Upper lobe of left lung (tissue), 6 donors: ENCODE results near the gene WASF1. TPM values are rescaled to one million over a fixed set of nuclear protein-coding genes. Genes with fewer than 3 reads are reported as not detected.

Source experiments
- ATAC-seq, 2 donors: fragments of 200-7000 bp; cut with Tn5 transposase; one replicate each; pipeline ENCODE4 v1.9.1; 2022; ENCODE audit warnings: mild to moderate bottlenecking in 2 of 2, moderate library complexity in 2 of 2; ENCODE audit not compliant: low FRiP score in 2 of 2
- DNase-seq, 2 donors: peaks; one replicate each; pipeline ENCODE4 v3.0.0-alpha.2; 2019 to 2020
- H3K27ac ChIP-seq, 4 donors: fragments of 200-600 bp; sonication (generic); one replicate each; pipeline ENCODE4 v1.5.1; 2016 to 2019
- H3K27me3 ChIP-seq, 4 donors: fragments of 200-600 bp; sonication (generic); one replicate each; pipeline ENCODE4 v1.5.1; 2017 to 2019
- H3K36me3 ChIP-seq, 4 donors: fragments of 200-600 bp; sonication (generic); one replicate each; pipeline ENCODE4 v1.5.1; 2016 to 2019
- H3K4me1 ChIP-seq, 4 donors: fragments of 200-600 bp; sonication (generic); one replicate each; pipeline ENCODE4 v1.5.1; 2018 to 2019
- H3K4me3 ChIP-seq, 4 donors: fragments of 200-600 bp; sonication (generic); one replicate each; pipeline ENCODE4 v1.5.1; 2017 to 2019; ENCODE audit warnings: mild to moderate bottlenecking in 2 of 4, moderate library complexity in 1 of 4
- H3K9me3 ChIP-seq, 4 donors: fragments of 200-600 bp; sonication (generic); one replicate each; pipeline ENCODE4 v1.5.1; 2018 to 2019
- CTCF ChIP-seq, 6 experiments: fragments of 450-650 bp in 4 of 6; fragments of 200-600 bp in 2 of 6; sonication (generic) in 2 of 6; IDR thresholded peaks; one replicate each; pipeline ENCODE4 v1.5.1; 2016 to 2019; ENCODE audit warnings: antibody characterized with exemption in 6 of 6
- EP300 ChIP-seq, 4 donors: sonication (generic); formaldehyde crosslinking; IDR thresholded peaks; one replicate each; pipeline ENCODE4 v1.5.1; 2017; ENCODE audit warnings: antibody characterized with exemption in 4 of 4, control low read depth in 2 of 4
- POLR2A ChIP-seq, 4 donors: fragments of 450-650 bp; IDR thresholded peaks; one replicate each; pipeline ENCODE4 v1.5.1; 2016 to 2017; ENCODE audit warnings: antibody characterized with exemption in 4 of 4, mild to moderate bottlenecking in 2 of 4
- POLR2AphosphoS5 ChIP-seq, 2 donors: sonication (generic); formaldehyde crosslinking; IDR thresholded peaks; one replicate each; pipeline ENCODE4 v1.5.1; 2017; ENCODE audit warnings: antibody characterized with exemption in 2 of 2
- WGBS, 2 donors: methylation state at CpG; one replicate each; pipeline ENCODE4 v1.1.5; 2017 to 2018; 5-methylcytosine and 5-hydroxymethylcytosine counted together
- total RNA-seq, 6 donors: library from RNA; depleted of rRNA in 4 of 6; stranded (reverse); fragments of >200 nt in 4 of 6; gene quantifications; one replicate each; pipeline versions ENCODE4 v1.1.0 to v1.2.1, GENCODE V29; 2016 to 2021
- donor health status: DM: no; HTN: no; CAD: no; lungs with moderate emphysema.
- donor health status: DM: no; HTN: yes; CAD: no; lungs with severe emphysema.

The WASF1 gene
- total RNA-seq, 6 donors from 2014 or later: 2.0 to 9.4 (median 4.3) TPM

GRCh38 chr6:110196874-110197273 lies 17.4 kb upstream of the WASF1 start:
- Histone ChIP-seq H3K27ac (no peak overlapping the region), H3K9me3 (no peaks in the 10 kb centered on the region), H3K4me1 (no peaks in the 10 kb centered on the region), H3K4me3 (no peak overlapping the region), H3K36me3 (peaks cover 0 to 15% (median 3%) of the 10 kb centered on the region in 4 donors), H3K27me3 (no peaks in the 10 kb centered on the region)
- ATAC-seq (no peak), DNase-seq (no peak)
- WGBS, 2 donors: 77 to 80% methylated on average over 1 of the region's 1 CpG
- TF ChIP-seq POLR2AphosphoS5 (IDR thresholded peaks at IDR 0.05) (no peak), EP300 (IDR thresholded peaks at IDR 0.05) (no peak), POLR2A (IDR thresholded peaks at IDR 0.05) (no peak), CTCF (IDR thresholded peaks at IDR 0.05) (no peak)

GRCh38 chr6:110195639-110196038 lies 16.2 kb upstream of the WASF1 start:
- H3K36me3 ChIP-seq: peaks cover 0 to 15% (median 3%) of the 10 kb centered on the region in 4 donors
- H3K27me3 ChIP-seq: no peaks in the 10 kb centered on the region
- peaks cover 0 to 12% (median under 1%) of the 10 kb centered on the region in 4 donors for H3K4me1 ChIP-seq
- TF ChIP-seq CTCF (IDR thresholded peaks at IDR 0.05): no peak
- no peak for TF ChIP-seq POLR2AphosphoS5 (IDR thresholded peaks at IDR 0.05)
- no peak for TF ChIP-seq EP300 (IDR thresholded peaks at IDR 0.05)
- no peak for TF ChIP-seq POLR2A (IDR thresholded peaks at IDR 0.05)
- no peak for ATAC-seq
- 82% methylated on average over 4 of the region's 4 CpGs for WGBS, 2 donors
- H3K27ac ChIP-seq: no peak overlapping the region
- no peak for DNase-seq
- no peak overlapping the region for H3K4me3 ChIP-seq
- no peaks in the 10 kb centered on the region for H3K9me3 ChIP-seq

GRCh38 chr6:110191477-110191876 lies 12.0 kb upstream of the WASF1 start:
- 79 to 89% methylated on average over 2 of the region's 2 CpGs for WGBS, 2 donors

DNA sequence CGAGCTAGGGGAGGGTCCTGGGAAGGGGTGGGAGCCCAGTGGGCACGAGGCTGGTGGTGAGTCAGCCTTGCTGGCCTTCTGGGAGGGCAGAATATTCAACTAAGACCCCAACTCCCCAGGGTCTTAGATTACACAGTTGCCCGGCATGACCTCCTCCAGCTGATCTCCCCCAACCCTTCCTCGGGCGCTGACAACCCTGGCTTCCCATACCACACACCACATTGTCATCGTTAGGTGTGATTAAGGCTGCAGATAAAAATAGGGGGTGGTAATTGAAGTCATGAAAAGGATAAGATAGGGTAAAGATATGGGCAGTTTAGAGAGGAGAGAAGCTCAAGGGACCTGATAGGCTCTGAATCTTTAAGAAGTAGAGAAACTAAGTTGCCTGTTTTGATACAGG lies 11.3 kb upstream of the WASF1 start:
- peaks cover 0 to 15% (median 3%) of the 10 kb centered on the region in 4 donors for H3K36me3 ChIP-seq
- WGBS, 2 donors: 86 to 89% methylated on average over 6 of the region's 6 CpGs
- ATAC-seq (no peak), DNase-seq (peak in 1 of 2 donors; percentile 6)
- peaks cover 0 to 12% (median 7%) of the 10 kb centered on the region in 4 donors for H3K4me1 ChIP-seq
- H3K27me3 ChIP-seq: no peaks in the 10 kb centered on the region
- no peak overlapping the region for H3K27ac ChIP-seq
- no peak overlapping the region for H3K4me3 ChIP-seq
- H3K9me3 ChIP-seq: no peaks in the 10 kb centered on the region
- TF ChIP-seq EP300 (IDR thresholded peaks at IDR 0.05) (no peak), POLR2A (IDR thresholded peaks at IDR 0.05) (no peak), POLR2AphosphoS5 (IDR thresholded peaks at IDR 0.05) (no peak), CTCF (IDR thresholded peaks at IDR 0.05) (no peak)

More at GRCh38 chr6:110191477-110191876, 12.0 kb upstream of the WASF1 start:
- no peak overlapping the region for H3K27ac ChIP-seq
- ATAC-seq (no peak), DNase-seq (no peak)
- no peaks in the 10 kb centered on the region for H3K27me3 ChIP-seq
- peaks cover 0 to 12% (median 6%) of the 10 kb centered on the region in 4 donors for H3K4me1 ChIP-seq
- no peak overlapping the region for H3K4me3 ChIP-seq
- no peaks in the 10 kb centered on the region for H3K9me3 ChIP-seq
- no peak for TF ChIP-seq POLR2AphosphoS5 (IDR thresholded peaks at IDR 0.05)
- peaks cover 0 to 15% (median 3%) of the 10 kb centered on the region in 4 donors for H3K36me3 ChIP-seq

GRCh38 chr6:110188791-110189190 lies 9.3 kb upstream of the WASF1 start:
- ATAC-seq: no peak
- no peak for TF ChIP-seq EP300 (IDR thresholded peaks at IDR 0.05)
- no peak for TF ChIP-seq POLR2AphosphoS5 (IDR thresholded peaks at IDR 0.05)
- TF ChIP-seq CTCF (IDR thresholded peaks at IDR 0.05): no peak
- TF ChIP-seq POLR2A (IDR thresholded peaks at IDR 0.05): no peak
- H3K27me3 ChIP-seq: no peaks in the 10 kb centered on the region
- DNase-seq: no peak
- H3K4me1 ChIP-seq: peaks cover 0 to 18% (median 8%) of the 10 kb centered on the region in 4 donors
- H3K27ac ChIP-seq: no peak overlapping the region
- H3K4me3 ChIP-seq: no peak overlapping the region
- H3K9me3 ChIP-seq: no peaks in the 10 kb centered on the region
- peaks cover 0 to 7% (median 2%) of the 10 kb centered on the region in 4 donors for H3K36me3 ChIP-seq
